ENCODE measurements around the gene HINFP.

The HINFP gene

GRCh38 chr11:119117004-119117706 is 4.2 kb upstream of the HINFP start:
- H3K4me3 ChIP-seq (ENCODE audit: low read length) = no peak overlapping the region
- no peak for DNase-seq (ENCODE audit: low read depth)
- no peak for TF ChIP-seq CTCF (IDR thresholded peaks at IDR 0.05; ENCODE audit: insufficient read depth, low read depth, low read length, missing control alignments)

- H3K4me3 ChIP-seq (ENCODE audit: low read length) = no peak overlapping the region
- no peak for DNase-seq (ENCODE audit: low read depth)
- no peak for TF ChIP-seq CTCF (IDR thresholded peaks at IDR 0.05; ENCODE audit: insufficient read depth, low read depth, low read length, missing control alignments)
These were observed 3.2 kb upstream of the HINFP start for GRCh38 chr11:119118227-119118626.

DNA sequence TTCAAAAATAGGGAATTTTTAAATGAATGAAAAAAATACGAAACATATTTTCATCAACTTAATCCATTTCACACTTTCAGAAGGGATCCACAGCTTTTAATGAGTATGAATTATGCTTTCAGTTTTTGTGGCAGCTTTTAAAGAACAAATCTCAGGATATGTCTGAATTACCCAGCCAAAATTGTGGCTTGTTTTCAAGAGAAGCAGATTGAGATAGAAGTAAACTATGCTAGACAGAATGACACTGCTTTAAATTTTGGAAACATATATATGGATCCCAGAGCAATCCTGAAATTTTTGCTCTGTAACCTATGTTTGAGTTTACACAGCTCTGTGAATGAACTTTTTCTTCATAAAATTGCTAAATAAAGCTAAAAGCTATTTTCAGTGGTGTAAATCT is 2.4 kb upstream of the HINFP start:
- no peak for TF ChIP-seq CTCF (IDR thresholded peaks at IDR 0.05; ENCODE audit: insufficient read depth, low read depth, low read length, missing control alignments)
- no peak for DNase-seq (ENCODE audit: low read depth)
- no peak overlapping the region for H3K4me3 ChIP-seq (ENCODE audit: low read length)

GRCh38 chr11:119120639-119121007 is 757 bp upstream of the HINFP start:
- DNase-seq (ENCODE audit: low read depth) = no peak
- peak overlapping the region; percentile 96 for H3K4me3 ChIP-seq (ENCODE audit: low read length)
- TF ChIP-seq CTCF (IDR thresholded peaks at IDR 0.05; ENCODE audit: insufficient read depth, low read depth, low read length, missing control alignments) = no peak

GRCh38 chr11:119121811-119122124 is 388 bp downstream of the HINFP start:
- no peak for TF ChIP-seq CTCF (IDR thresholded peaks at IDR 0.05; ENCODE audit: insufficient read depth, low read depth, low read length, missing control alignments)
- H3K4me3 ChIP-seq (ENCODE audit: low read length) = peak overlapping the region; percentile 96
- DNase-seq (ENCODE audit: low read depth) = no peak

GRCh38 chr11:119125821-119126220 is 4.4 kb downstream of the HINFP start:
- DNase-seq (ENCODE audit: low read depth) = no peak
- no peak overlapping the region for H3K4me3 ChIP-seq (ENCODE audit: low read length)
- TF ChIP-seq CTCF (IDR thresholded peaks at IDR 0.05; ENCODE audit: insufficient read depth, low read depth, low read length, missing control alignments) = no peak

DNA sequence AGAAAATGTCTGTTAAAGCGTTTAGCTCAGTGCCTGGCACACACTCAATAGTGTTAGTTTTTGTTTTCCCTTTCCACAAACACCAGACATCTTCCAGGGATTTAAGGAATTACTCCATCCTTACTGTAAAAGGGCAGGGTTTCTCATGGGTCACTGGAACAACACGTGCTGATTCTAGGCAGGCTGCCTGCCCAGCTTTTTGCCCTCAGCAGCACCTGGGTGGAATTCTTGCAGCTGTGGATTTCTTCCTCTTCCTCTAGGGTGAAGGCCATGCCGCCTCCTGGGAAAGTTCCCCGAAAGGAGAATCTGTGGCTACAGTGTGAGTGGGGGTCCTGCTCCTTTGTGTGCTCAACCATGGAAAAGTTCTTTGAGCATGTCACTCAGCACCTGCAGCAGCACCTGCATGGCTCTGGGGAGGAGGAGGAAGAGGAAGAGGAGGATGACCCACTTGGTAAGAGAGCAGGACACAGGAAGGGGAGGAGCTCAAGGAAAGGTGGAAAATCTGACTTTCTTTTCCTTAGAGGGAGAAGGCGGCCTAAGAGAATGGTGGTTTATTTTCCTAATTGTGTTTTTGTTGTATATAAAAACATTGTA is 5.4 kb downstream of the HINFP start:
- no peak overlapping the region for H3K4me3 ChIP-seq (ENCODE audit: low read length)
- no peak for DNase-seq (ENCODE audit: low read depth)
- TF ChIP-seq CTCF (IDR thresholded peaks at IDR 0.05; ENCODE audit: insufficient read depth, low read depth, low read length, missing control alignments) = no peak
